Suprapubic skin (tissue), 4 donors: Measurements from ENCODE around the gene IQCK. TPM values are rescaled to one million over a fixed set of nuclear protein-coding genes. Genes with fewer than 3 reads are reported as not detected.
"Not testable (repeated sequence)": the region's sequence is repeated elsewhere in the genome, so short reads cannot be mapped to it uniquely, and the experiment has no call there.

Experiments used
- DNase-seq, 2 donors: peaks; one replicate each; pipeline ENCODE4 v3.0.0-alpha.2; 2019; ENCODE audit warnings: low spot score in 2 of 2
- H3K27ac ChIP-seq: fragments of 200-600 bp; sonication (generic); one replicate; pipeline ENCODE4 v1.5.1; 2019
- H3K27me3 ChIP-seq: fragments of 200-600 bp; sonication (generic); one replicate; pipeline ENCODE4 v1.5.1; 2019
- H3K36me3 ChIP-seq: fragments of 200-600 bp; sonication (generic); one replicate; pipeline ENCODE4 v1.5.1; 2019
- H3K4me1 ChIP-seq: fragments of 200-600 bp; sonication (generic); one replicate; pipeline ENCODE4 v1.5.1; 2019
- H3K4me3 ChIP-seq: fragments of 200-600 bp; sonication (generic); one replicate; pipeline ENCODE4 v1.5.1; 2019; ENCODE audit warnings: mild to moderate bottlenecking
- H3K9me3 ChIP-seq: fragments of 200-600 bp; sonication (generic); one replicate; pipeline ENCODE4 v1.5.1; 2019
- EP300 ChIP-seq: sonication (generic); formaldehyde crosslinking; IDR thresholded peaks from one replicate; pipeline ENCODE4 v1.6.1; 2017; ENCODE audit warnings: antibody characterized with exemption
- POLR2A ChIP-seq, 2 donors: fragments of 450-650 bp; IDR thresholded peaks; one replicate each; pipeline ENCODE4 v1.6.1; 2017; ENCODE audit warnings: antibody characterized with exemption in 2 of 2, mild to moderate bottlenecking in 2 of 2, moderate library complexity in 2 of 2
- POLR2AphosphoS5 ChIP-seq, 3 donors: sonication (generic); formaldehyde crosslinking; IDR thresholded peaks; one replicate each; pipeline ENCODE4 v1.6.1; 2017; ENCODE audit warnings: antibody characterized with exemption in 3 of 3
- WGBS: methylation state at CpG from one replicate; pipeline ENCODE4 v1.1.5; 2018; 5-methylcytosine and 5-hydroxymethylcytosine counted together
- total RNA-seq, 4 donors: library from RNA; depleted of rRNA; stranded (reverse); fragments of >200 nt; gene quantifications; one replicate each; pipeline ENCODE4 v1.1.0, GENCODE V29; 2016
- TF ChIP-seq, protein P1 (sequence below), 2 donors: fragments of 200-600 bp in 1 of 2; fragments of 450-650 bp in 1 of 2; sonication (generic) in 1 of 2; IDR thresholded peaks; one replicate each; pipeline ENCODE4 v1.5.1; 2016 to 2019; ENCODE audit warnings: antibody characterized with exemption in 2 of 2, mild to moderate bottlenecking in 1 of 2, moderate library complexity in 1 of 2

Gene IQCK
- total RNA-seq, 4 donors from 2014 or later: 10.7 to 21.6 (median 18.7) TPM

DNA sequence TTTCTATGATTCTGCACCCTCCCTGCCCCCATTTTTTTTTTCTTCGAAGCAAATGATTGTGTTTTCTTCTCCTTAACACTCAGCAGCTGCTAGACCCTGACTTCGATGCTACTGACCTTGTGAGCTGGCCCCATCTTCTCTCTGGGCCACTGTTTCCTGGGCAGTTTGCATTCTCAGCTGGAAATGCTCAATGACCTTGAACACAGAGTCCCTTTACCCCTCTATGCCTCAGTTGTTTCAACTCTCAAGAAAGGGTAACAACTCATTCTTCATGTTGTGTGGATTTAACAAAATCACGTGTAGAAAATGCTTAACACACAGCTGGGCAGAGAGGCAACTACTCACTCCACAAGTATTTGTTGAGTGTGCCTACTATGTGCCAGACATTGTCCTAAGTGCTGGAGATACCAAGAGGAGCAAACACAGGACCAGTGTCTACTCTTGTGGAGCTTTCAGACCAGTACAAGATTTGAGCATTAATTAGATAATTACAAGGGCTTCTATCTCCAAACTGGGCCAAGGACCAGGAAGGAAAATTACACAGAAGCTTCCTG lies 66.2 kb downstream of the IQCK start:
- H3K27ac ChIP-seq: peak overlapping the region; percentile 15
- WGBS: 70% methylated on average over 3 of the region's 3 CpGs
- peak in 1 of 2 donors; percentile 15 for DNase-seq

GRCh38 chr16:19785081-19785480 lies 67.0 kb downstream of the IQCK start:
- Histone ChIP-seq H3K4me1 (peaks cover 14% of the 10 kb centered on the region), H3K27ac (no peak overlapping the region), H3K9me3 (no peaks in the 10 kb centered on the region), H3K36me3 (no peaks in the 10 kb centered on the region), H3K4me3 (no peak overlapping the region), H3K27me3 (no peaks in the 10 kb centered on the region)
- no peak for DNase-seq
- TF ChIP-seq, protein P1, sequence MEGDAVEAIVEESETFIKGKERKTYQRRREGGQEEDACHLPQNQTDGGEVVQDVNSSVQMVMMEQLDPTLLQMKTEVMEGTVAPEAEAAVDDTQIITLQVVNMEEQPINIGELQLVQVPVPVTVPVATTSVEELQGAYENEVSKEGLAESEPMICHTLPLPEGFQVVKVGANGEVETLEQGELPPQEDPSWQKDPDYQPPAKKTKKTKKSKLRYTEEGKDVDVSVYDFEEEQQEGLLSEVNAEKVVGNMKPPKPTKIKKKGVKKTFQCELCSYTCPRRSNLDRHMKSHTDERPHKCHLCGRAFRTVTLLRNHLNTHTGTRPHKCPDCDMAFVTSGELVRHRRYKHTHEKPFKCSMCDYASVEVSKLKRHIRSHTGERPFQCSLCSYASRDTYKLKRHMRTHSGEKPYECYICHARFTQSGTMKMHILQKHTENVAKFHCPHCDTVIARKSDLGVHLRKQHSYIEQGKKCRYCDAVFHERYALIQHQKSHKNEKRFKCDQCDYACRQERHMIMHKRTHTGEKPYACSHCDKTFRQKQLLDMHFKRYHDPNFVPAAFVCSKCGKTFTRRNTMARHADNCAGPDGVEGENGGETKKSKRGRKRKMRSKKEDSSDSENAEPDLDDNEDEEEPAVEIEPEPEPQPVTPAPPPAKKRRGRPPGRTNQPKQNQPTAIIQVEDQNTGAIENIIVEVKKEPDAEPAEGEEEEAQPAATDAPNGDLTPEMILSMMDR (IDR thresholded peaks at IDR 0.05): no peak
- TF ChIP-seq POLR2AphosphoS5 (IDR thresholded peaks at IDR 0.05): no peak
- no peak for TF ChIP-seq POLR2A (IDR thresholded peaks at IDR 0.05)
- no peak for TF ChIP-seq EP300
- WGBS: 87% methylated on average over 1 of the region's 1 CpG

More for the DNA sequence above, 66.2 kb downstream of the IQCK start:
- Histone ChIP-seq H3K4me1 (peaks cover 14% of the 10 kb centered on the region), H3K36me3 (no peaks in the 10 kb centered on the region), H3K9me3 (no peaks in the 10 kb centered on the region), H3K4me3 (no peak overlapping the region), H3K27me3 (no peaks in the 10 kb centered on the region)
- no peak for TF ChIP-seq POLR2A (IDR thresholded peaks at IDR 0.05)
- TF ChIP-seq POLR2AphosphoS5 (IDR thresholded peaks at IDR 0.05): no peak
- TF ChIP-seq EP300: no peak
- TF ChIP-seq, protein P1 (IDR thresholded peaks at IDR 0.05): no peak

GRCh38 chr16:19785512-19786130 lies 67.5 kb downstream of the IQCK start:
- H3K27me3 ChIP-seq: no peaks in the 10 kb centered on the region
- WGBS: 69% methylated on average over 10 of the region's 10 CpGs
- no peaks in the 10 kb centered on the region for H3K9me3 ChIP-seq
- H3K4me3 ChIP-seq: no peak overlapping the region
- H3K4me1 ChIP-seq: peaks cover 14% of the 10 kb centered on the region
- no peak for TF ChIP-seq POLR2A (IDR thresholded peaks at IDR 0.05)
- TF ChIP-seq POLR2AphosphoS5 (IDR thresholded peaks at IDR 0.05): no peak
- TF ChIP-seq, protein P1 (IDR thresholded peaks at IDR 0.05): no peak
- TF ChIP-seq EP300: no peak
- H3K36me3 ChIP-seq: no peaks in the 10 kb centered on the region
- no peak overlapping the region for H3K27ac ChIP-seq
- DNase-seq: no peak

- H3K27ac ChIP-seq, DNase-seq, H3K4me1 ChIP-seq, H3K27me3 ChIP-seq, H3K4me3 ChIP-seq, H3K9me3 ChIP-seq, H3K36me3 ChIP-seq: not testable (repeated sequence)
- WGBS: 86% methylated on average over 2 of the region's 5 CpGs
These were observed 83.3 kb downstream of the IQCK start for GRCh38 chr16:19801369-19801768.

GRCh38 chr16:19801824-19802223 lies 83.8 kb downstream of the IQCK start:
- DNase-seq, H3K27ac ChIP-seq, H3K9me3 ChIP-seq, H3K4me3 ChIP-seq, H3K4me1 ChIP-seq, H3K27me3 ChIP-seq, H3K36me3 ChIP-seq: not testable (repeated sequence)
- 67% methylated on average over 2 of the region's 4 CpGs for WGBS

- no peaks in the 10 kb centered on the region for H3K9me3 ChIP-seq
- no peak for TF ChIP-seq EP300
- no peak for TF ChIP-seq POLR2A (IDR thresholded peaks at IDR 0.05)
- no peak for TF ChIP-seq POLR2AphosphoS5 (IDR thresholded peaks at IDR 0.05)
- TF ChIP-seq, protein P1 (IDR thresholded peaks at IDR 0.05): no peak
- WGBS: 71% methylated on average over 8 of the region's 8 CpGs
- H3K36me3 ChIP-seq: no peaks in the 10 kb centered on the region
- no peak overlapping the region for H3K4me3 ChIP-seq
- H3K27ac ChIP-seq: no peak overlapping the region
- H3K27me3 ChIP-seq: no peaks in the 10 kb centered on the region
- H3K4me1 ChIP-seq: no peaks in the 10 kb centered on the region
- no peak for DNase-seq
These were observed 84.5 kb downstream of the IQCK start for GRCh38 chr16:19802612-19803011.
